ENCODE data around the gene AMPH.

GRCh38 chr7:38539477-38540081 is 91.6 kb downstream of the AMPH start:
- TF ChIP-seq CTCF (IDR thresholded peaks at IDR 0.05) (no peak), POLR2A (IDR thresholded peaks at IDR 0.05) (no peak)

Data from uterus (tissue), 2 donors.